Esophagus squamous epithelium (tissue), 5 donors: ENCODE data around the gene COL27A1. TPM values are rescaled to one million over a fixed set of nuclear protein-coding genes. Genes with fewer than 3 reads are reported as not detected.

Experiments used
- DNase-seq: peaks from one replicate; lab custom pipeline; 2025; lab: John Stamatoyannopoulos, UW
- H3K27ac ChIP-seq, 4 donors: fragments of 200-600 bp; sonication (generic); one replicate each; pipeline ENCODE4 v1.5.1; 2016 to 2019; ENCODE audit warnings: mild to moderate bottlenecking in 1 of 4
- H3K27me3 ChIP-seq, 4 donors: fragments of 200-600 bp; sonication (generic); 1 replicate in 3 of 4; 2 replicates in 1 of 4; pipeline versions ENCODE4 v1.5.1 to v1.6.0; 2017 to 2021; ENCODE audit warnings: antibody characterized with exemption in 1 of 4
- H3K36me3 ChIP-seq, 3 donors: fragments of 200-600 bp; sonication (generic); one replicate each; pipeline ENCODE4 v1.5.1; 2016 to 2019
- H3K4me1 ChIP-seq, 3 donors: fragments of 200-600 bp; sonication (generic); one replicate each; pipeline ENCODE4 v1.5.1; 2017 to 2019
- H3K4me3 ChIP-seq, 4 donors: fragments of 200-600 bp; sonication (generic); 1 replicate in 3 of 4; 2 replicates in 1 of 4; pipeline ENCODE4 v1.5.1; 2016 to 2019; ENCODE audit warnings: mild to moderate bottlenecking in 2 of 4, moderate library complexity in 1 of 4
- H3K9me3 ChIP-seq, 3 donors: fragments of 200-600 bp; sonication (generic); one replicate each; pipeline ENCODE4 v1.5.1; 2016 to 2019
- POLR2A ChIP-seq, 4 donors: fragments of 450-650 bp; IDR thresholded peaks; one replicate each; pipeline ENCODE4 v1.6.1; 2017; ENCODE audit warnings: antibody characterized with exemption in 4 of 4, mild to moderate bottlenecking in 4 of 4, moderate library complexity in 3 of 4
- WGBS, 2 donors: methylation state at CpG; one replicate each; pipeline ENCODE4 v1.1.5; 2018; 5-methylcytosine and 5-hydroxymethylcytosine counted together
- intact Hi-C: fragments of 100-400 bp; cut with DNase I; formaldehyde crosslinking; loops from one replicate; pipeline ENCODE4 v1.15.0; 2022
- total RNA-seq, 4 donors: library from RNA; depleted of rRNA; stranded (reverse); fragments of >200 nt; gene quantifications; one replicate each; pipeline ENCODE4 v1.1.0, GENCODE V29; 2016
- TF ChIP-seq, protein P1 (sequence below), 6 experiments: fragments of 450-650 bp in 4 of 6; fragments of 200-600 bp in 2 of 6; sonication (generic) in 2 of 6; IDR thresholded peaks; one replicate each; pipeline ENCODE4 v1.5.1; 2016 to 2019; ENCODE audit warnings: antibody characterized with exemption in 6 of 6, mild to moderate bottlenecking in 4 of 6, moderate library complexity in 4 of 6
- donor health status: DM: yes; HTN: yes; CAD: no.

The COL27A1 gene
- total RNA-seq, 4 donors from 2014 or later = 7.5 to 34.0 (median 12.0) TPM

DNA sequence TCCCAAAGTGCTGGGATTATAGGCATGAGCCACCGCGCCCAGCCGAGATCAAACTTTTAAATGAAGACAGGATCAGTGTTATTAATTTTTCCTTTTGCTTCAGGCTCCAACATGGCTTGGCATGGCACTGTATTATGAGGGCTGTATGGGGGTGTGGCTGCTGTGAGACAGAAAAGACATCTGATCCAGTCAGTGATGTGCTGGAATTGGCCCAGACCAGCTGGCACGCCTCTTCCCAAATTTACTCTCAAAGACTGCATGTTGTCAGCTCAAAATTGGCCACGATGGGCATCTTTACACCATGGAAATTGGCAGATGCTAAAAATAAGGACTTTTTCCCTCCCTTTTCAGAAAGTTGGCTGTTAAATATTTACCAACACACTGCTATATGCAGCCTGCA, 12.1 kb upstream of the COL27A1 start:
- Histone ChIP-seq H3K4me3 (no peak overlapping the region), H3K27ac (no peak overlapping the region), H3K4me1 (peaks cover 0 to 13% (median 0%) of the 10 kb centered on the region in 3 donors), H3K9me3 (no peaks in the 10 kb centered on the region), H3K36me3 (no peaks in the 10 kb centered on the region), H3K27me3 (peaks cover 0 to 65% (median 0%) of the 10 kb centered on the region in 4 donors)
- intact Hi-C loops = no loop called here
- TF ChIP-seq POLR2A (IDR thresholded peaks at IDR 0.05) = no peak
- TF ChIP-seq, protein P1, sequence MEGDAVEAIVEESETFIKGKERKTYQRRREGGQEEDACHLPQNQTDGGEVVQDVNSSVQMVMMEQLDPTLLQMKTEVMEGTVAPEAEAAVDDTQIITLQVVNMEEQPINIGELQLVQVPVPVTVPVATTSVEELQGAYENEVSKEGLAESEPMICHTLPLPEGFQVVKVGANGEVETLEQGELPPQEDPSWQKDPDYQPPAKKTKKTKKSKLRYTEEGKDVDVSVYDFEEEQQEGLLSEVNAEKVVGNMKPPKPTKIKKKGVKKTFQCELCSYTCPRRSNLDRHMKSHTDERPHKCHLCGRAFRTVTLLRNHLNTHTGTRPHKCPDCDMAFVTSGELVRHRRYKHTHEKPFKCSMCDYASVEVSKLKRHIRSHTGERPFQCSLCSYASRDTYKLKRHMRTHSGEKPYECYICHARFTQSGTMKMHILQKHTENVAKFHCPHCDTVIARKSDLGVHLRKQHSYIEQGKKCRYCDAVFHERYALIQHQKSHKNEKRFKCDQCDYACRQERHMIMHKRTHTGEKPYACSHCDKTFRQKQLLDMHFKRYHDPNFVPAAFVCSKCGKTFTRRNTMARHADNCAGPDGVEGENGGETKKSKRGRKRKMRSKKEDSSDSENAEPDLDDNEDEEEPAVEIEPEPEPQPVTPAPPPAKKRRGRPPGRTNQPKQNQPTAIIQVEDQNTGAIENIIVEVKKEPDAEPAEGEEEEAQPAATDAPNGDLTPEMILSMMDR (IDR thresholded peaks at IDR 0.05) = no peak
- DNase-seq = no peak
- WGBS, 2 donors = 47 to 54% methylated on average over 5 of the region's 5 CpGs

DNA sequence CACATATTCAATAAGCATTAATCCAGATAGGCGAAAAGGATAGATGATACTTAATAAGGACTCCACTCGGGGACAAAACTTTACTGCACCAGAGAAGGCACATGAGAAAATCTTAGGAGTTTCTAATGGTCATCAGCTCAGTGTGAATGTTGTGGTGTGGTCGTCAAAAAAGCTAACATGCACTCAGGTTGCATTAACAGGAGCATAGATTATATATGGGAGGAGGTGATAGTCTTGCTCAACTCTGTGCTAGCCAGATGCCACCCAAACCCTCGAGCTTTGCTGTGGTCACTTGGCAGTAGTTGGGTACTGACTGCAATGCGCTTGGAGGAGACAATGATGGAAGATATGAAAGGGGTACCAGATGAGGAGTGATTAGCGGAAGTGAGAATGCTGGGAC, 8.6 kb upstream of the COL27A1 start:
- intact Hi-C loops = no loop called here
- 70 to 71% methylated on average over 5 to 6 of the region's 6 CpGs for WGBS, 2 donors
- Histone ChIP-seq H3K4me1 (peaks cover 0 to 8% (median 0%) of the 10 kb centered on the region in 3 donors), H3K27ac (no peak overlapping the region), H3K27me3 (peaks cover 0 to 68% (median 0%) of the 10 kb centered on the region in 4 donors), H3K36me3 (no peaks in the 10 kb centered on the region), H3K9me3 (no peaks in the 10 kb centered on the region), H3K4me3 (no peak overlapping the region)
- TF ChIP-seq POLR2A (IDR thresholded peaks at IDR 0.05) = no peak
- TF ChIP-seq, protein P1 (IDR thresholded peaks at IDR 0.05) = no peak
- DNase-seq = no peak

DNA sequence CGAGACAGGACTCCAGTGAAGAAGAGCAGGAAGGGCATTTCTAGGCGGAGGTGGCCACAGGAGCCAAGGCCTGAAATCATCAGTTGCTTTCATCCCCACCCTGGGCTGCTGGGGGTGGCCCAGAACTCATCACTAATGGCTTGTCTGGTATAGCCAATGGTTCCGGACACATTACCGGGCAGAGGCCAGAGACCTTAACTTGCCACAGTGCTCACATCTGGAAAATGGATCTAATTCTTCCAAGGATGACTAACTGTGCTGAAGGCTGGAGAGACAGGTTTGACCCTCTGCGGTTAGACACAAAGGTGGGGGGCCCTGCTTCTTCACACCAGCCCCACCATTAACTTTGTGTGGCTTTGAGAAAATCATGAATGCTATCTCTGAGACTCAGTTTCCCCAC, 6.2 kb upstream of the COL27A1 start:
- intact Hi-C loops = no loop called here
- 90 to 95% methylated on average over 2 to 4 of the region's 5 CpGs for WGBS, 2 donors
- H3K9me3 ChIP-seq = no peaks in the 10 kb centered on the region
- DNase-seq = no peak
- H3K36me3 ChIP-seq = no peaks in the 10 kb centered on the region
- H3K4me3 ChIP-seq = no peak overlapping the region
- TF ChIP-seq, protein P1 (IDR thresholded peaks at IDR 0.05) = no peak
- TF ChIP-seq POLR2A (IDR thresholded peaks at IDR 0.05) = no peak
- peaks cover 0 to 78% (median 3%) of the 10 kb centered on the region in 4 donors for H3K27me3 ChIP-seq
- peaks cover 4 to 8% (median 6%) of the 10 kb centered on the region in 3 donors for H3K4me1 ChIP-seq
- no peak overlapping the region for H3K27ac ChIP-seq

DNA sequence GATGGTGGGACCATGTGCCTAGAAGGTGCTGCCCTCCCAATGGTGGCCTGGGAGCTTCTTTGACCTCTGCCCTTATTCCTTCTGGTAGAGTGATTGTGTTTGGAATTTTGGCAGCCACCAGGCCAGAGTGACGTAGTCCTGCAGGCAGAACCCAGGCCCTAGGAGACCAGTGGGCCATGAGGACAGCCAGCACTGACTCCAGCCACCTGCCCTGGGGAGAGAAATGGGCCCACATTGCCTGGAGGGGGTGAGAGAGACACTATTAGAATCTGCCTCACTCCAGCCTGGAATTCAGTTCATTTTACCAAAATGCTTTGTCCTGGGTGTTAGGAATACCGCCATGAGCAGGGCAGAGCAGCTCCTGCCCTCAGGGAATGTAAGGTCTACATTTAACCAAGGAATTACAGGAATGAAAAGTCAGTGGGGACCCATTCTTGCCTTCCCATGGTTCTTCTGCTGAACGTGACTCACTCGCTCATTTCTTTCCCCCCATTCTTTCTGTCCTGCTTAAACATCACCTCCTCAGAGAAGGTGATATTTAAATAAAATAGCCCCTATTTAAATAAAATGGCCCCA, 5.5 kb upstream of the COL27A1 start:
- peaks cover 11 to 15% (median 12%) of the 10 kb centered on the region in 3 donors for H3K4me1 ChIP-seq
- WGBS, 2 donors = 68 to 88% methylated on average over 3 of the region's 4 CpGs
- TF ChIP-seq, protein P1 (IDR thresholded peaks at IDR 0.05) = no peak
- no peak for TF ChIP-seq POLR2A (IDR thresholded peaks at IDR 0.05)
- H3K27me3 ChIP-seq = peaks cover 0 to 84% (median 6%) of the 10 kb centered on the region in 4 donors
- intact Hi-C loops = no loop called here
- H3K27ac ChIP-seq = no peak overlapping the region
- no peaks in the 10 kb centered on the region for H3K9me3 ChIP-seq
- no peaks in the 10 kb centered on the region for H3K36me3 ChIP-seq
- DNase-seq = no peak
- no peak overlapping the region for H3K4me3 ChIP-seq

DNA sequence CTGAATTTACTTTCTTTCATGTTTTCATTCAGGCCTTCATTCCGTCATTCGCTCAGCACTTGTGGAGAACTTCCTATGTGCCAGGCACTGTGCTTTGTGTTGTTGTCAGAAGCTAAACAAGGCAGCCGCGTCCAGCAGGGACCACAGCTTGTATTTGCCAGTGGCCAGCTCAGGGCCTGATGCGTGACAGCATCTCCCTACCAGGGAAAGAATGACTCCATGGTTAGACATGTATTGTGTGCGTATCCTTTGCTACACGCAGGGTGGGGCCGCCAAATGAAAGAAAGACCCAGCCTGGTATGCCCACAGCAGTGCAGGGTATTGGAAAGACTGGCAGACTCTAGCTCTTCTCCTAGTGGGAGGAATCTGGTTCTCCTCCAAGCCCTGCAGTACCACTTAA, 4.7 kb upstream of the COL27A1 start:
- peaks cover 14 to 20% (median 16%) of the 10 kb centered on the region in 3 donors for H3K4me1 ChIP-seq
- DNase-seq = no peak
- TF ChIP-seq, protein P1 (IDR thresholded peaks at IDR 0.05) = no peak
- TF ChIP-seq POLR2A (IDR thresholded peaks at IDR 0.05) = no peak
- intact Hi-C loops = no loop called here
- 83 to 86% methylated on average over 4 to 7 of the region's 8 CpGs for WGBS, 2 donors
- no peak overlapping the region for H3K4me3 ChIP-seq
- no peak overlapping the region for H3K27ac ChIP-seq
- no peaks in the 10 kb centered on the region for H3K9me3 ChIP-seq
- H3K36me3 ChIP-seq = no peaks in the 10 kb centered on the region
- H3K27me3 ChIP-seq = peaks cover 0 to 82% (median 6%) of the 10 kb centered on the region in 4 donors
